Measurements from ENCODE around the gene CYP4F22. TPM values are rescaled to one million over a fixed set of nuclear protein-coding genes. Genes with fewer than 3 reads are reported as not detected.

Gene CYP4F22
- total RNA-seq, 1 donor from 2014 or later: 0.24 TPM

- H3K27me3 ChIP-seq (ENCODE audit: low read depth): peaks cover 16% of the 10 kb centered on the region
- ATAC-seq: no peak
- no peak for TF ChIP-seq CTCF (IDR thresholded peaks at IDR 0.05)
- DNase-seq: no peak
- no peak overlapping the region for H3K4me3 ChIP-seq
- no peaks in the 10 kb centered on the region for H3K36me3 ChIP-seq
- no peak overlapping the region for H3K27ac ChIP-seq
- intact Hi-C loops (cut with DNase I): no loop called here
- no peaks in the 10 kb centered on the region for H3K4me1 ChIP-seq
- no peaks in the 10 kb centered on the region for H3K9me3 ChIP-seq
These were observed 36.0 kb downstream of the CYP4F22 start for GRCh38 chr19:15544283-15544682.

- H3K27ac ChIP-seq: no peak overlapping the region
- DNase-seq (no peak), ATAC-seq (no peak)
- no peaks in the 10 kb centered on the region for H3K36me3 ChIP-seq
- TF ChIP-seq CTCF (IDR thresholded peaks at IDR 0.05): no peak
- intact Hi-C loops (cut with DNase I): no loop called here
- peaks cover 21% of the 10 kb centered on the region for H3K27me3 ChIP-seq (ENCODE audit: low read depth)
- no peak overlapping the region for H3K4me3 ChIP-seq
- H3K4me1 ChIP-seq: no peaks in the 10 kb centered on the region
- no peaks in the 10 kb centered on the region for H3K9me3 ChIP-seq
These were observed 36.6 kb downstream of the CYP4F22 start for GRCh38 chr19:15544970-15545369.

GRCh38 chr19:15548648-15549047 lies 40.3 kb downstream of the CYP4F22 start:
- ATAC-seq (no peak), DNase-seq (no peak)
- TF ChIP-seq CTCF (IDR thresholded peaks at IDR 0.05): no peak
- intact Hi-C loops (cut with DNase I): no loop called here
- peaks cover 36% of the 10 kb centered on the region for H3K27me3 ChIP-seq (ENCODE audit: low read depth)
- peaks cover 10% of the 10 kb centered on the region for H3K4me1 ChIP-seq
- H3K4me3 ChIP-seq: no peak overlapping the region
- H3K36me3 ChIP-seq: no peaks in the 10 kb centered on the region
- no peaks in the 10 kb centered on the region for H3K9me3 ChIP-seq
- H3K27ac ChIP-seq: no peak overlapping the region

GRCh38 chr19:15549581-15549980 lies 41.3 kb downstream of the CYP4F22 start:
- intact Hi-C loops (cut with DNase I): no loop called here
- Histone ChIP-seq H3K36me3 (no peaks in the 10 kb centered on the region), H3K4me1 (peaks cover 10% of the 10 kb centered on the region), H3K4me3 (no peak overlapping the region), H3K27ac (no peak overlapping the region), H3K9me3 (no peaks in the 10 kb centered on the region), H3K27me3 (ENCODE audit: low read depth) (peaks cover 36% of the 10 kb centered on the region)
- ATAC-seq (no peak), DNase-seq (no peak)
- no peak for TF ChIP-seq CTCF (IDR thresholded peaks at IDR 0.05)

GRCh38 chr19:15550273-15550672 lies 41.9 kb downstream of the CYP4F22 start:
- no peak for ATAC-seq
- intact Hi-C loops (cut with DNase I): no loop called here
- no peaks in the 10 kb centered on the region for H3K9me3 ChIP-seq
- H3K36me3 ChIP-seq: no peaks in the 10 kb centered on the region
- H3K27ac ChIP-seq: no peak overlapping the region
- H3K4me3 ChIP-seq: no peak overlapping the region
- no peak for TF ChIP-seq CTCF (IDR thresholded peaks at IDR 0.05)
- peaks cover 11% of the 10 kb centered on the region for H3K4me1 ChIP-seq
- H3K27me3 ChIP-seq (ENCODE audit: low read depth): peaks cover 36% of the 10 kb centered on the region
- no peak for DNase-seq

GRCh38 chr19:15550929-15551292 lies 42.6 kb downstream of the CYP4F22 start:
- intact Hi-C loops (cut with DNase I): no loop called here
- peak overlapping the region; percentile 56 for H3K27ac ChIP-seq
- DNase-seq (no peak), ATAC-seq (no peak)
- H3K27me3 ChIP-seq (ENCODE audit: low read depth): peaks cover 36% of the 10 kb centered on the region
- peaks cover 17% of the 10 kb centered on the region for H3K4me1 ChIP-seq
- no peak for TF ChIP-seq CTCF (IDR thresholded peaks at IDR 0.05)
- no peaks in the 10 kb centered on the region for H3K36me3 ChIP-seq
- H3K9me3 ChIP-seq: no peaks in the 10 kb centered on the region
- peak overlapping the region; percentile 50 for H3K4me3 ChIP-seq
